CD14-positive monocyte (primary cell): ENCODE data around the gene NR6A1. TPM values are rescaled to one million over a fixed set of nuclear protein-coding genes. Genes with fewer than 3 reads are reported as not detected.

Source experiments
- DNase-seq, 3 donors: peaks; one replicate each; pipeline ENCODE4 v3.0.0-alpha.2; 2011 to 2022
- H2AFZ ChIP-seq: 2 replicates; pipeline ENCODE4 v1.6.0; 2012; ENCODE audit warnings: mild to moderate bottlenecking, low read depth, low read length, inconsistent platforms; ENCODE audit not compliant: insufficient read depth, poor library complexity, severe bottlenecking
- H3K27ac ChIP-seq, 2 donors: 1 replicate in 1 of 2; 2 replicates in 1 of 2; pipeline ENCODE4 v1.5.1; 2012 to 2013; ENCODE audit warnings: low read length in 2 of 2, control low read depth in 1 of 2, inconsistent platforms in 1 of 2, low read depth in 1 of 2, mild to moderate bottlenecking in 1 of 2
- H3K27me3 ChIP-seq, 2 donors: one replicate each; pipeline versions ENCODE4 v1.6.0 to v1.6.1; 2011 to 2013; ENCODE audit warnings: low read length in 2 of 2; ENCODE audit not compliant: control insufficient read depth in 2 of 2, insufficient read depth in 2 of 2
- H3K36me3 ChIP-seq, 2 donors: replicated peaks in 1 of 2; 1 replicate in 1 of 2; 2 replicates in 1 of 2; pipeline versions ENCODE4 v1.5.1 to v1.6.1; 2012 to 2013; ENCODE audit warnings: low read length in 2 of 2, control low read depth in 1 of 2, inconsistent platforms in 1 of 2, mild to moderate bottlenecking in 1 of 2; ENCODE audit not compliant: insufficient read depth in 2 of 2, control insufficient read depth in 1 of 2
- H3K4me1 ChIP-seq, 2 donors: 1 replicate in 1 of 2; 2 replicates in 1 of 2; pipeline versions ENCODE4 v1.5.1 to v1.6.1; 2012 to 2013; ENCODE audit warnings: low read length in 2 of 2, control low read depth in 1 of 2, inconsistent platforms in 1 of 2, mild to moderate bottlenecking in 1 of 2, moderate library complexity in 1 of 2; ENCODE audit not compliant: insufficient read depth in 2 of 2, control insufficient read depth in 1 of 2
- H3K4me2 ChIP-seq: replicated peaks from 2 replicates; pipeline ENCODE3; 2012; ENCODE audit warnings: low read length, moderate library complexity, mild to moderate bottlenecking; ENCODE audit not compliant: poor library complexity, severe bottlenecking; ENCODE audit errors: extremely low read depth
- H3K4me3 ChIP-seq, 3 experiments: fragments of 200-600 bp in 1 of 3; sonication (generic) in 1 of 3; replicated peaks in 1 of 3; 1 replicate in 2 of 3; 2 replicates in 1 of 3; pipeline ENCODE4 v1.5.1; 2011 to 2013; ENCODE audit warnings: low read length in 3 of 3, mild to moderate bottlenecking in 3 of 3, control low read depth in 2 of 3, low read depth in 2 of 3, inconsistent platforms in 1 of 3, moderate library complexity in 1 of 3
- H3K79me2 ChIP-seq: 2 replicates; pipeline ENCODE4 v1.6.0; 2012; ENCODE audit warnings: mild to moderate bottlenecking, control low read depth, inconsistent platforms, low read length, moderate library complexity; ENCODE audit not compliant: insufficient read depth
- H3K9ac ChIP-seq: 2 replicates; pipeline ENCODE4 v1.6.0; 2017; ENCODE audit warnings: low read length, mild to moderate bottlenecking; ENCODE audit not compliant: insufficient read depth, poor library complexity, severe bottlenecking
- H3K9me3 ChIP-seq, 2 donors: replicated peaks in 1 of 2; 1 replicate in 1 of 2; 2 replicates in 1 of 2; pipeline versions ENCODE4 v1.5.1 to v1.6.1; 2012 to 2013; ENCODE audit warnings: low read length in 2 of 2, control low read depth in 1 of 2; ENCODE audit not compliant: control insufficient read depth in 1 of 2, insufficient read depth in 1 of 2
- H4K20me1 ChIP-seq: 2 replicates; pipeline ENCODE4 v1.6.0; 2012; ENCODE audit warnings: mild to moderate bottlenecking, low read length, control low read depth, moderate library complexity; ENCODE audit not compliant: insufficient read depth
- H3K27ac Mint-ChIP-seq, 7 donors: one replicate each; pipeline ENCODE4 v1.8.0; 2020; ENCODE audit warnings: mild to moderate bottlenecking in 7 of 7, mixed read lengths in 7 of 7, moderate library complexity in 6 of 7, inconsistent platforms in 2 of 7
- H3K27me3 Mint-ChIP-seq, 3 donors: one replicate each; pipeline ENCODE4 v1.8.0; 2021 to 2022; ENCODE audit warnings: low read depth in 3 of 3, mild to moderate bottlenecking in 3 of 3, mixed read lengths in 3 of 3, moderate library complexity in 3 of 3, inconsistent platforms in 1 of 3
- H3K36me3 Mint-ChIP-seq, 2 donors: one replicate each; pipeline ENCODE4 v1.8.0; 2020; ENCODE audit warnings: mixed read lengths in 2 of 2, inconsistent platforms in 1 of 2, mild to moderate bottlenecking in 1 of 2
- H3K4me1 Mint-ChIP-seq: one replicate; pipeline ENCODE4 v1.8.0; 2020; ENCODE audit warnings: mild to moderate bottlenecking, mixed read lengths
- H3K4me3 Mint-ChIP-seq, 2 donors: one replicate each; pipeline ENCODE4 v1.8.0; 2020; ENCODE audit warnings: mild to moderate bottlenecking in 2 of 2, mixed read lengths in 2 of 2, moderate library complexity in 1 of 2
- H3K9me3 Mint-ChIP-seq, 7 donors: one replicate each; pipeline ENCODE4 v1.8.0; 2020 to 2022; ENCODE audit warnings: mixed read lengths in 7 of 7, mild to moderate bottlenecking in 6 of 7, moderate library complexity in 6 of 7, inconsistent platforms in 2 of 7
- CTCF ChIP-seq: fragments of 200-600 bp; IDR thresholded peaks from one replicate; pipeline ENCODE4 v1.8.0; 2022; ENCODE audit warnings: antibody characterized with exemption, mild to moderate bottlenecking
- WGBS: methylation state at CpG from one replicate; pipeline ENCODE4 v1.1.5; 2013; ENCODE audit warnings: missing lambda C conversion rate; ENCODE audit not compliant: insufficient coverage; 5-methylcytosine and 5-hydroxymethylcytosine counted together
- intact Hi-C, 2 donors: fragments of 100-400 bp; cut with micrococcal nuclease; formaldehyde crosslinking; loops; one replicate each; pipeline versions ENCODE4 v1.15.0 to v1.15.1; 2023
- polyA plus RNA-seq, 3 donors: library from polyadenylated mRNA; depleted of rRNA in 1 of 3; unstranded in 2 of 3; stranded (reverse) in 1 of 3; fragments of 300-500 nt in 2 of 3; fragments of >200 nt in 1 of 3; fragmentation: Illumina TruSeq in 2 of 3; gene quantifications; 1 replicate in 2 of 3; 2 replicates in 1 of 3; pipeline ENCODE4 v1.2.3, GENCODE V29; 2012 to 2021

NR6A1 gene
- polyA plus RNA-seq, 3 donors: 0.15 to 2.9 (median 0.28) TPM

GRCh38 chr9:124506433-124506832 lies 264.7 kb downstream of the NR6A1 start:
- H3K27me3 Mint-ChIP-seq: peaks cover 38 to 56% (median 43%) of the 10 kb centered on the region in 3 donors
- Histone ChIP-seq H3K9ac (no peak overlapping the region), H3K4me1 (peaks cover 4 to 10% of the 10 kb centered on the region in 2 donors), H3K36me3 (no peaks in the 10 kb centered on the region), H3K79me2 (no peaks in the 10 kb centered on the region), H3K4me2 (no peak overlapping the region), H3K27ac (no peak overlapping the region), H3K9me3 (peaks cover 0 to 8% of the 10 kb centered on the region in 2 donors), H3K27me3 (peaks cover 17 to 42% of the 10 kb centered on the region in 2 donors), H3K4me3 (no peak overlapping the region), H2AFZ (no peak overlapping the region), H4K20me1 (no peaks in the 10 kb centered on the region)
- 91% methylated on average over 6 of the region's 8 CpGs for WGBS
- H3K36me3 Mint-ChIP-seq: peaks cover 4% of the 10 kb centered on the region in 2 donors
- no peak overlapping the region for H3K4me3 Mint-ChIP-seq
- peaks cover 0 to 12% (median 8%) of the 10 kb centered on the region in 7 donors for H3K9me3 Mint-ChIP-seq
- no peak for DNase-seq
- H3K27ac Mint-ChIP-seq: no peak overlapping the region
- TF ChIP-seq CTCF: no peak
- intact Hi-C loops: no loop called here
- H3K4me1 Mint-ChIP-seq: peaks cover 6% of the 10 kb centered on the region

GRCh38 chr9:124505901-124506346 lies 265.2 kb downstream of the NR6A1 start:
- peaks cover 0 to 12% (median 8%) of the 10 kb centered on the region in 7 donors for H3K9me3 Mint-ChIP-seq
- no peak overlapping the region for H2AFZ ChIP-seq
- DNase-seq: no peak
- TF ChIP-seq CTCF: no peak
- WGBS: 95% methylated on average over 17 of the region's 19 CpGs
- peaks cover 4 to 10% of the 10 kb centered on the region in 2 donors for H3K4me1 ChIP-seq
- no peak overlapping the region for H3K27ac Mint-ChIP-seq
- H3K79me2 ChIP-seq: no peaks in the 10 kb centered on the region
- H4K20me1 ChIP-seq: no peaks in the 10 kb centered on the region
- peaks cover 0 to 8% of the 10 kb centered on the region in 2 donors for H3K9me3 ChIP-seq
- peaks cover 6% of the 10 kb centered on the region for H3K4me1 Mint-ChIP-seq
- peak overlapping the region in 1 of 2 donors; percentile 83 for H3K4me3 Mint-ChIP-seq
- H3K9ac ChIP-seq: no peak overlapping the region
- peaks cover 4% of the 10 kb centered on the region in 2 donors for H3K36me3 Mint-ChIP-seq
- H3K4me2 ChIP-seq: no peak overlapping the region
- peaks cover 43 to 56% (median 43%) of the 10 kb centered on the region in 3 donors for H3K27me3 Mint-ChIP-seq
- no peak overlapping the region for H3K27ac ChIP-seq
- no peak overlapping the region for H3K4me3 ChIP-seq
- H3K27me3 ChIP-seq: peaks cover 17 to 47% of the 10 kb centered on the region in 2 donors
- intact Hi-C loops: no loop called here
- no peaks in the 10 kb centered on the region for H3K36me3 ChIP-seq
